ENCODE measurements around the gene TMPRSS11B.

TMPRSS11B gene

DNA sequence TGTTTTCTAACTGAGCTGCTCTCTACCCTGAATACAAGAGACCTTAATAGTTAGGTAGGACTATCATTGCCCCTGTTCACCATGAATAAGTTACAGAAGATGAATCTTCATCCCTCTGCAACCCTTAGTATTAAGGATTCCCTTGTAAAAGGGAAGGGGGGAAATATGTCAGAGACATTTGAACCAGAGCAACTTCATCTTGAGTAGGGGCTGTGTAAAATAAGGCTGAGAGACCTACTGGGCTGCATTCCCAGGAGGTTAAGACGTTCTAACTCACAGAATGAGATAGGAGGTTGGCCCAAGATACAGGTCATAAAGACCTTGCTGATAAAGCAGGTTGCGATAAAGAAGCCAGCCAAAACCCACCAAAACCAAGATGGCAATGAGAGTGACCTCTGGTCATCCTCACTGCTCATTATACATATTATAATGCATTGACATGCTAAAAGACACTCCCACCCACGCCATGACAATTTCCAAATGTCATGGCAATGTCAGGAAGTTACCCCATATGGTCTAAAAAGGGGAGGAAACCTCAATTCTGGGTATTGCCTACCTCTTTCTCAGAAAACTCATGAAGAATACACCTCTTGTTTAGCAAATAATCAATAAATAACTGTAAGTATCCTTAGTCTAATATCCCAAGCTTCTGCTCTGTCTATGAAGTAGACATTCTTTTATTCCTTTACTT is 19.5 kb upstream of the TMPRSS11B start:
- no peaks in the 10 kb centered on the region for H3K9me3 ChIP-seq
- no peak overlapping the region for H3K4me3 ChIP-seq
- no peaks in the 10 kb centered on the region for H3K36me3 ChIP-seq
- no peak for DNase-seq
- H3K27ac ChIP-seq: no peak overlapping the region
- intact Hi-C loops (cut with DNase I; ENCODE audit: low total_unique reads): no loop called here
- TF ChIP-seq, protein P1, sequence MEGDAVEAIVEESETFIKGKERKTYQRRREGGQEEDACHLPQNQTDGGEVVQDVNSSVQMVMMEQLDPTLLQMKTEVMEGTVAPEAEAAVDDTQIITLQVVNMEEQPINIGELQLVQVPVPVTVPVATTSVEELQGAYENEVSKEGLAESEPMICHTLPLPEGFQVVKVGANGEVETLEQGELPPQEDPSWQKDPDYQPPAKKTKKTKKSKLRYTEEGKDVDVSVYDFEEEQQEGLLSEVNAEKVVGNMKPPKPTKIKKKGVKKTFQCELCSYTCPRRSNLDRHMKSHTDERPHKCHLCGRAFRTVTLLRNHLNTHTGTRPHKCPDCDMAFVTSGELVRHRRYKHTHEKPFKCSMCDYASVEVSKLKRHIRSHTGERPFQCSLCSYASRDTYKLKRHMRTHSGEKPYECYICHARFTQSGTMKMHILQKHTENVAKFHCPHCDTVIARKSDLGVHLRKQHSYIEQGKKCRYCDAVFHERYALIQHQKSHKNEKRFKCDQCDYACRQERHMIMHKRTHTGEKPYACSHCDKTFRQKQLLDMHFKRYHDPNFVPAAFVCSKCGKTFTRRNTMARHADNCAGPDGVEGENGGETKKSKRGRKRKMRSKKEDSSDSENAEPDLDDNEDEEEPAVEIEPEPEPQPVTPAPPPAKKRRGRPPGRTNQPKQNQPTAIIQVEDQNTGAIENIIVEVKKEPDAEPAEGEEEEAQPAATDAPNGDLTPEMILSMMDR (IDR thresholded peaks at IDR 0.05): no peak
- H3K27me3 ChIP-seq: no peaks in the 10 kb centered on the region
- H3K4me1 ChIP-seq: no peaks in the 10 kb centered on the region

DNA sequence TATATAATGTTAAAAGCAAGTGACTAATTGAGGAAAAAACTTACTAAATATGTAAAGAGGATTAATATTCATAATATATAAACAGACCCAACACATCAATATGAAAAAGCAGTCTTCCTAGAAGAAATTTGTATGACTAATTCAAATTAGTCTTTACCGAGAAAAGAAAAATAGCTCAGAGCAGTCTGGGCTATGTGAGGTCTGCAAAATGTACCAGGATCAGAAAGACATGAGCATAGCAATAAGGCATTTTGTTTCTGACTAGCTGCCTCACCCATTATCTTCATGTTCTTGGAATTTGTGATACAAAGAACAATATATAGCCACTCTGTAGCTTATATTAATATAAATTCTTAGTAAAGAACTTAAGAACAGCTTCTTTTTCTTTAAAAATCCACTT is 13.7 kb upstream of the TMPRSS11B start:
- no peak for DNase-seq
- Histone ChIP-seq H3K27me3 (no peaks in the 10 kb centered on the region), H3K4me1 (no peaks in the 10 kb centered on the region), H3K9me3 (no peaks in the 10 kb centered on the region), H3K27ac (no peak overlapping the region), H3K4me3 (no peak overlapping the region), H3K36me3 (no peaks in the 10 kb centered on the region)
- TF ChIP-seq, protein P1 (IDR thresholded peaks at IDR 0.05): no peak
- intact Hi-C loops (cut with DNase I; ENCODE audit: low total_unique reads): no loop called here

DNA sequence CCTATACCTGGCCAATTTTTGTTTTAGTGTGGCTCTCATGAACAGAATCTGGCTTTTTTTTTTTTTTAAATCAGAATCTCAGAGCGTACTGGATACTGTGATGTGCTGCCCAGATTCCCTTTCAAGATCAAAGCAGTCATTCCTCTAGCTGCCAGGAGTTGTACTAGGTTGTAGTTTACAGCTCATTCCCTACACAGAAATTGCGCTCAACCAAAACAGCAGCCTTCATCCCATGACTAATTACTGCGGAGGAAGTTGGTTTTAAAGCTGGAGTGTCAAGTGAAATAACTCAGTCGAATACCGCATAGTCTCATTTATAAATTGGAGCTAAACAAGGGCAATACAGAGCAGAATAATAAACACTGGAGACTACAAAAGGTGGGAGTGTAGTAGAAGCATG is 12.2 kb upstream of the TMPRSS11B start:
- Histone ChIP-seq H3K27me3 (no peaks in the 10 kb centered on the region), H3K36me3 (no peaks in the 10 kb centered on the region), H3K27ac (no peak overlapping the region), H3K4me1 (no peaks in the 10 kb centered on the region), H3K9me3 (no peaks in the 10 kb centered on the region), H3K4me3 (no peak overlapping the region)
- intact Hi-C loops (cut with DNase I; ENCODE audit: low total_unique reads): no loop called here
- TF ChIP-seq, protein P1 (IDR thresholded peaks at IDR 0.05): no peak
- no peak for DNase-seq

DNA sequence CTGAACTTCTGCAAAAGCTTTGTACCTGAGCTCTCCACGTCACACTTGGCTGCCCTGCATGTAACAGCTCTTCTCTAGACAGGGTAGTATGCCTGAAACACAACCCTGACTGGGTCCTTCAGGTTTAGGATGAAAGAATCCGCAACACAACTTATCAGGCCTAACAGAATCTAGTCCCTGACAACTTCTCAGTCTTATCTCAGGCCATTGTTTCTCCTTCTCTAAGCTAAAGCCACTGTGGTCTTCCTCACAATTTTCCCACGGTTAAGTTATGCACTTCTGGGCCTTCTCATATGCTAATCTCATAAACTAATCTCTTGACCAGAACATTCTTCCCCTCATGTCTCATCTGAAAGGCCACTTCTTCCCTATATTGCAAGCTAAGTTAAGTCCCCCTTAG is 10.8 kb upstream of the TMPRSS11B start:
- DNase-seq: no peak
- no peak overlapping the region for H3K4me3 ChIP-seq

DNA sequence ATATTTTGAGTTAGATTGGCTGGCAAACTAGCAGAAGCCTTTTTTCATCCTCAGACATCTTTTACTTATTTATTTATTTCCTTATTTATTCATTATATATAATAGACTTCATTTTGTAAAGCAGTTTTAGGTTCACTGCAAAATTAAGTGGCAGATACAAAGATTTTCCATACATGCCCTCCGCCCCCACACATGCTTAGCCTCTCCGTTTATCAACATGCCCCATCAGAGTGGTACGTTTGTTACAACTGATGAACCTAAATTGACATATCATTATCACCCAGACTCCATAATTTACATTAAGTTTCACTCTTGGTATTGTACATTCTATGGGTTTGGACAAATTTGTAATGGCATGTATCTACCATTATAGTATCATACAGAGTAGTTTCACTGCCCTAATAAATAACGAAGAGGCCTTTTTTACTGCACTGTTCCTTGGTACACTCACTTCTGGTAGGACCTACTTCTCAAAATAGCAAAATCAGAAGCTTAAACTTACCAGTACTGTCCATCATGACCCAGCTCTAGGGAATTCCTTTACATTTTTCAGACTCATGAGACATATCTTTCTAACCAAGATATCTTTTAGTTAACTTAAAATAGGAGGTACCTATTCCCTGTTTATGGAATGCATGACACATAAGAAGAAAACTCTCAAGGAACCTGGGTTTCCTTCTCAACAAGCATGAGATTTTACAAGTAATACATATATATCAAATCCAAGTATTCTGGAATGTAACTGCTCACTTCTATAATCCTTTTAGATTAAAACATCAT is 4.8 kb upstream of the TMPRSS11B start:
- Histone ChIP-seq H3K4me1 (no peaks in the 10 kb centered on the region), H3K4me3 (no peak overlapping the region), H3K27me3 (no peaks in the 10 kb centered on the region), H3K36me3 (no peaks in the 10 kb centered on the region), H3K9me3 (no peaks in the 10 kb centered on the region), H3K27ac (no peak overlapping the region)
- TF ChIP-seq, protein P1 (IDR thresholded peaks at IDR 0.05): no peak
- no peak for DNase-seq
- intact Hi-C loops (cut with DNase I; ENCODE audit: low total_unique reads): no loop called here

More for the DNA sequence above, 10.8 kb upstream of the TMPRSS11B start:
- TF ChIP-seq, protein P1 (IDR thresholded peaks at IDR 0.05): no peak
- Histone ChIP-seq H3K27ac (no peak overlapping the region), H3K4me1 (no peaks in the 10 kb centered on the region), H3K36me3 (no peaks in the 10 kb centered on the region), H3K27me3 (no peaks in the 10 kb centered on the region), H3K9me3 (no peaks in the 10 kb centered on the region)
- intact Hi-C loops (cut with DNase I; ENCODE audit: low total_unique reads): no loop called here

Data from tibial artery (tissue), 4 donors.